ENCODE results near the gene DNAH2. TPM values are rescaled to one million over a fixed set of nuclear protein-coding genes. Genes with fewer than 3 reads are reported as not detected.
"Not testable (repeated sequence)": the region's sequence is repeated elsewhere in the genome, so short reads cannot be mapped to it uniquely, and the experiment has no call there.

DNAH2 gene
- total RNA-seq, 5 donors from 2014 or later (not counting 1 experiment from before 2014, with no cell fraction given): not detected

- Histone ChIP-seq H3K27ac (ENCODE audit: low read length) (no peak overlapping the region), H3K9me3 (no peaks in the 10 kb centered on the region), H3K4me3 (ENCODE audit: control insufficient read depth in 1 of 2, extremely low read depth in 1 of 2, low read length in 1 of 2) (no peak overlapping the region), H3K27me3 (replicated peaks in 1 of 2; ENCODE audit: control insufficient read depth in 2 of 2, extremely low read depth in 1 of 2, insufficient read depth in 2 of 2, low read length in 1 of 2) (peaks cover 0 to 38% of the 10 kb centered on the region in 2 experiments), H3K36me3 (ENCODE audit: control insufficient read depth in 2 of 2, extremely low read depth in 1 of 2, insufficient read depth in 1 of 2, low read length in 1 of 2) (no peaks in the 10 kb centered on the region), H3K4me1 (ENCODE audit: control insufficient read depth in 1 of 2, extremely low read depth in 1 of 2, insufficient read depth in 2 of 2, low read length in 2 of 2) (no peaks in the 10 kb centered on the region)
- ChIA-PET POLR2A (no interaction called here), CTCF (no interaction called here)
- 97% methylated on average over 10 of the region's 21 CpGs for WGBS (ENCODE audit: insufficient coverage)
- H3K27ac Mint-ChIP-seq: no peak overlapping the region
- peaks cover 3 to 9% (median 7%) of the 10 kb centered on the region in 3 donors for H3K4me1 Mint-ChIP-seq
- H3K36me3 Mint-ChIP-seq: no peaks in the 10 kb centered on the region
- peaks cover 11 to 29% of the 10 kb centered on the region in 2 donors for H3K27me3 Mint-ChIP-seq
- no peak for DNase-seq
- H3K9me3 Mint-ChIP-seq: no peaks in the 10 kb centered on the region
- H3K4me3 Mint-ChIP-seq: no peak overlapping the region
- ATAC-seq (replicated peaks in 1 of 4): no peak
Observed at GRCh38 chr17:7807206-7807605, 89.7 kb downstream of the DNAH2 start.

GRCh38 chr17:7809086-7809790, 91.7 kb downstream of the DNAH2 start:
- no peak overlapping the region for H3K27ac ChIP-seq (ENCODE audit: low read length)
- ChIA-PET POLR2A (no interaction called here), CTCF (interaction anchor here in 1 of 2 donors (0.6 kb wide), 1 partner anchor 167 kb away, joined by 4 read pairs; no protein-coding TSS in a partner anchor)
- Mint-ChIP-seq H3K4me1 (peaks cover 3 to 9% (median 7%) of the 10 kb centered on the region in 3 donors), H3K27ac (no peak overlapping the region), H3K4me3 (no peak overlapping the region), H3K9me3 (no peaks in the 10 kb centered on the region), H3K27me3 (peaks cover 4 to 17% of the 10 kb centered on the region in 2 donors), H3K36me3 (no peaks in the 10 kb centered on the region)
- H3K36me3 ChIP-seq (ENCODE audit: control insufficient read depth in 2 of 2, extremely low read depth in 1 of 2, insufficient read depth in 1 of 2, low read length in 1 of 2): no peaks in the 10 kb centered on the region
- 70% methylated on average over 5 of the region's 11 CpGs for WGBS (ENCODE audit: insufficient coverage)
- ATAC-seq (replicated peaks in 1 of 4): no peak
- peaks cover 0 to 29% of the 10 kb centered on the region in 2 experiments for H3K27me3 ChIP-seq (replicated peaks in 1 of 2; ENCODE audit: control insufficient read depth in 2 of 2, extremely low read depth in 1 of 2, insufficient read depth in 2 of 2, low read length in 1 of 2)
- no peak for DNase-seq
- H3K4me1 ChIP-seq (ENCODE audit: control insufficient read depth in 1 of 2, extremely low read depth in 1 of 2, insufficient read depth in 2 of 2, low read length in 2 of 2): no peaks in the 10 kb centered on the region
- no peak overlapping the region for H3K4me3 ChIP-seq (ENCODE audit: control insufficient read depth in 1 of 2, extremely low read depth in 1 of 2, low read length in 1 of 2)
- H3K9me3 ChIP-seq: no peaks in the 10 kb centered on the region

- POLR2A ChIA-PET; H3K4me3 Mint-ChIP-seq; H3K4me1 ChIP-seq (ENCODE audit: control insufficient read depth in 1 of 2, extremely low read depth in 1 of 2, insufficient read depth in 2 of 2, low read length in 2 of 2); ATAC-seq (replicated peaks in 1 of 4); H3K27ac ChIP-seq (ENCODE audit: low read length); H3K27ac Mint-ChIP-seq; H3K36me3 ChIP-seq (ENCODE audit: control insufficient read depth in 2 of 2, extremely low read depth in 1 of 2, insufficient read depth in 1 of 2, low read length in 1 of 2); H3K36me3 Mint-ChIP-seq; H3K4me1 Mint-ChIP-seq; H3K9me3 Mint-ChIP-seq; H3K9me3 ChIP-seq; DNase-seq; H3K4me3 ChIP-seq (ENCODE audit: control insufficient read depth in 1 of 2, extremely low read depth in 1 of 2, low read length in 1 of 2): not testable (repeated sequence)
- CTCF ChIA-PET: interaction anchor here in 1 of 2 donors (0.6 kb wide), 1 partner anchor 54 kb away, joined by 11 read pairs; no protein-coding TSS in a partner anchor
- WGBS (ENCODE audit: insufficient coverage): 76% methylated on average over 3 of the region's 9 CpGs
- peaks cover 4 to 15% of the 10 kb centered on the region in 2 donors for H3K27me3 Mint-ChIP-seq
- peaks cover 0 to 26% of the 10 kb centered on the region in 2 experiments for H3K27me3 ChIP-seq (replicated peaks in 1 of 2; ENCODE audit: control insufficient read depth in 2 of 2, extremely low read depth in 1 of 2, insufficient read depth in 2 of 2, low read length in 1 of 2)
Observed at GRCh38 chr17:7809791-7810343, 92.3 kb downstream of the DNAH2 start.

GRCh38 chr17:7811251-7811650, 93.7 kb downstream of the DNAH2 start:
- Histone ChIP-seq H3K4me1 (ENCODE audit: control insufficient read depth in 1 of 2, extremely low read depth in 1 of 2, insufficient read depth in 2 of 2, low read length in 2 of 2) (no peaks in the 10 kb centered on the region), H3K27ac (ENCODE audit: low read length) (no peak overlapping the region), H3K27me3 (replicated peaks in 1 of 2; ENCODE audit: control insufficient read depth in 2 of 2, extremely low read depth in 1 of 2, insufficient read depth in 2 of 2, low read length in 1 of 2) (peaks cover 0 to 18% of the 10 kb centered on the region in 2 experiments), H3K9me3 (no peaks in the 10 kb centered on the region), H3K4me3 (ENCODE audit: control insufficient read depth in 1 of 2, extremely low read depth in 1 of 2, low read length in 1 of 2) (no peak overlapping the region), H3K36me3 (ENCODE audit: control insufficient read depth in 2 of 2, extremely low read depth in 1 of 2, insufficient read depth in 1 of 2, low read length in 1 of 2) (no peaks in the 10 kb centered on the region)
- DNase-seq: no peak
- Mint-ChIP-seq H3K27me3 (peaks cover 4 to 10% of the 10 kb centered on the region in 2 donors), H3K36me3 (no peaks in the 10 kb centered on the region), H3K27ac (no peak overlapping the region), H3K4me1 (peaks cover 3 to 9% (median 7%) of the 10 kb centered on the region in 3 donors), H3K9me3 (no peaks in the 10 kb centered on the region), H3K4me3 (no peak overlapping the region)
- no peak for ATAC-seq (replicated peaks in 1 of 4)
- WGBS (ENCODE audit: insufficient coverage): 100% methylated on average over 1 of the region's 3 CpGs
- ChIA-PET CTCF (no interaction called here), POLR2A (no interaction called here)

- H3K4me1 Mint-ChIP-seq: peaks cover 3 to 9% (median 7%) of the 10 kb centered on the region in 3 donors
- peaks cover 0 to 6% of the 10 kb centered on the region in 2 experiments for H3K27me3 ChIP-seq (replicated peaks in 1 of 2; ENCODE audit: control insufficient read depth in 2 of 2, extremely low read depth in 1 of 2, insufficient read depth in 2 of 2, low read length in 1 of 2)
- H3K9me3 Mint-ChIP-seq: no peaks in the 10 kb centered on the region
- ATAC-seq (replicated peaks in 1 of 4): no peak
- no peaks in the 10 kb centered on the region for H3K4me1 ChIP-seq (ENCODE audit: control insufficient read depth in 1 of 2, extremely low read depth in 1 of 2, insufficient read depth in 2 of 2, low read length in 2 of 2)
- H3K36me3 Mint-ChIP-seq: no peaks in the 10 kb centered on the region
- 84% methylated on average over 3 of the region's 5 CpGs for WGBS (ENCODE audit: insufficient coverage)
- ChIA-PET CTCF (interaction anchor here in 1 of 2 donors (1.0 kb wide), 1 partner anchor 177 kb away, joined by 3 read pairs; no protein-coding TSS in a partner anchor), POLR2A (no interaction called here)
- H3K9me3 ChIP-seq: no peaks in the 10 kb centered on the region
- peaks cover 0 to 3% of the 10 kb centered on the region in 2 donors for H3K27me3 Mint-ChIP-seq
- H3K4me3 Mint-ChIP-seq: no peak overlapping the region
- H3K27ac Mint-ChIP-seq: no peak overlapping the region
- no peak for DNase-seq
- no peak overlapping the region for H3K4me3 ChIP-seq (ENCODE audit: control insufficient read depth in 1 of 2, extremely low read depth in 1 of 2, low read length in 1 of 2)
- H3K27ac ChIP-seq (ENCODE audit: low read length): no peak overlapping the region
- no peaks in the 10 kb centered on the region for H3K36me3 ChIP-seq (ENCODE audit: control insufficient read depth in 2 of 2, extremely low read depth in 1 of 2, insufficient read depth in 1 of 2, low read length in 1 of 2)
Observed at GRCh38 chr17:7814969-7815368, 97.4 kb downstream of the DNAH2 start.

GRCh38 chr17:7816926-7817642, 99.5 kb downstream of the DNAH2 start:
- Histone ChIP-seq H3K27me3 (replicated peaks in 1 of 2; ENCODE audit: control insufficient read depth in 2 of 2, extremely low read depth in 1 of 2, insufficient read depth in 2 of 2, low read length in 1 of 2) (peaks cover 0 to 11% of the 10 kb centered on the region in 2 experiments), H3K27ac (ENCODE audit: low read length) (no peak overlapping the region), H3K4me1 (ENCODE audit: control insufficient read depth in 1 of 2, extremely low read depth in 1 of 2, insufficient read depth in 2 of 2, low read length in 2 of 2) (no peaks in the 10 kb centered on the region), H3K9me3 (no peaks in the 10 kb centered on the region), H3K36me3 (ENCODE audit: control insufficient read depth in 2 of 2, extremely low read depth in 1 of 2, insufficient read depth in 1 of 2, low read length in 1 of 2) (no peaks in the 10 kb centered on the region), H3K4me3 (ENCODE audit: control insufficient read depth in 1 of 2, extremely low read depth in 1 of 2, low read length in 1 of 2) (no peak overlapping the region)
- CTCF ChIA-PET: interaction anchor here (0.8 to 1.3 kb wide), 3 partner anchors 9 to 40 kb away, joined by 3 to 8 read pairs (median 4); partner anchors contain the start of gene NAA38 (in 1 of the 2)
- WGBS (ENCODE audit: insufficient coverage): 89% methylated on average over 9 of the region's 10 CpGs
- H3K4me3 Mint-ChIP-seq: no peak overlapping the region
- H3K27ac Mint-ChIP-seq: no peak overlapping the region
- H3K36me3 Mint-ChIP-seq: no peaks in the 10 kb centered on the region
- H3K9me3 Mint-ChIP-seq: no peaks in the 10 kb centered on the region
- DNase-seq: no peak
- POLR2A ChIA-PET: no interaction called here
- ATAC-seq (replicated peaks in 1 of 4): no peak
- H3K27me3 Mint-ChIP-seq: no peaks in the 10 kb centered on the region
- no peaks in the 10 kb centered on the region for H3K4me1 Mint-ChIP-seq

Data from T-cell (primary cell).